ENCODE measurements around the gene SGO1.

SGO1 gene

DNA sequence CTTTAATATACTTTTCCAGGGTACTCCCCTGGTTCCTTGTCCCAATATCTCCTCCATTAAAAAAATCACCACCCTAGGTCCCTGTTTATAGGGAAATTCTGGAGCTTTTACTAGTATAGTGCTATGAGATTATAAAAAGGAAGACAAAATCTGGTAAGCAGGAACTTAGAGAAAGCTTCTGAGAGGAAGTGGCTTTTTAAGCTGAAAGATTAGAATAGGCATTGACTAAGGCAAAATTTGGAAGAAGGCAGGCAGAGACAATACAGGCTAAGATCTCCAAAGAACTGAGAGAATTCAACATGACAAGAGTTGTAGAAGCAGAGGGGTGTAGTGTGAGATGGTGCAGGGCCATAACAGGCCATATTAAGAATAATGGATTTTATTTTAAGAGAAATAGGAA lies 25.8 kb downstream of the SGO1 start:
- in situ Hi-C loops (cut with MboI; ENCODE audit: low sequenced_read_pairs), result no loop called here

GRCh38 chr3:20154928-20155327 lies 31.1 kb downstream of the SGO1 start:
- in situ Hi-C loops (cut with MboI; ENCODE audit: low sequenced_read_pairs), result no loop called here

GRCh38 chr3:20154078-20154477 lies 31.9 kb downstream of the SGO1 start:
- in situ Hi-C loops (cut with MboI; ENCODE audit: low sequenced_read_pairs), result no loop called here

DNA sequence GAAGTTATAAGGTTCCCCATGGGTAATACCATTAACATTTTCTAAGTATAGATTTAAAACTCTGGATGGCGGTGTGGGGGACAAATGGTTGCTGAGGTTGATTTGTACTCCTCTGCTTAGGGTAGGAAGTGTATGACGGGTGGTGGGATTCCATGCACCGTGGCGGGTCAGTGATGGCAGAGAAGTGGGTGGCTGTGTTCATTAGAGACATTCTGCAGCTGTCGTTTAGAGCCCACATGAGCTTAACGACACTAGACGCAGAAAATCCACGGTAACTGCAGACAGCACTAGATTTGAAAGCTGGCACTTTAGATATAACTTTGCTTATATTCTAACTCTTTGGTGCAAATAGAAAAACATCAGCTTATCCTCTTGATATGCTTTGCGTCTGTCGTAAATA lies 37.5 kb downstream of the SGO1 start:
- in situ Hi-C loops (cut with MboI; ENCODE audit: low sequenced_read_pairs), result no loop called here

- in situ Hi-C loops (cut with MboI; ENCODE audit: low sequenced_read_pairs), result no loop called here
Observed at GRCh38 chr3:20147361-20147760, 38.6 kb downstream of the SGO1 start.

DNA sequence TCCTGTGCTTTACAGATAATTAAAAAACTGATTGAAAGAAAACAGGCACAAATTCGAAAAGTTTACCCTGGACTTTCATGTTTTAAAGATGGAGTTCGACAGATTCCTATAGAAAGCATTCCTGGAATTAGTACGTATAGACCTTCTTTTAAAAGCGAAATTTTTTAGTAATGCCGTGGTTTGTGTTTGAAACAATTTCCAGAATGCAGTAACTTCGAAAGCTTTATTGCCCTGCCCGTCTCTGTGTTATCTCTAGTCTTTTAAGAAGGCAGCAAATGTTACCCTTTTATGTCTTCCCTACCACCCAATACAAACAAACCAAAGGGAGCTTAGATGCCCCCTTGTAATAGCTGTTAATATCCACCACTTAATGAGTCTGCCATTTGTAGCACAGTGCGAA lies 39.7 kb downstream of the SGO1 start:
- in situ Hi-C loops (cut with MboI; ENCODE audit: low sequenced_read_pairs), result no loop called here

GRCh38 chr3:20145874-20146273 lies 40.1 kb downstream of the SGO1 start:
- in situ Hi-C loops (cut with MboI; ENCODE audit: low sequenced_read_pairs), result no loop called here

DNA sequence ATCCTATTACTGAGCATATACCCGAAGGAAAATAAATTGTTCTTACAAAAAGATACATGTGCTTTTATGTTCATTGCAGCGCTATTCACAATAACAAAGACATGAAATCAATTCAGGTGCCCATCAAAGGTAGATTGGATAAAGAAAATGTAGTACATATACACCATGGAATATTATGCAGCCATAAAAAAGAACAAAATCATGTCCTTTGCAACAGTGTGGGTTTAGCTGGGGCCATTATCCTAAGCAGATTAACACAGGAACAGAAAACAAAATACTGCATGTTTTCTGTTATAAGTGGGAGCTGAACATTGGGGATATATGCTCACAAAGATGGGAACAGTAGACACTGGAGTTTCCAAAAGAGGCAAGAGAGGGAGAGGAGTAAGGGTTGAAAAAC lies 42.5 kb downstream of the SGO1 start:
- in situ Hi-C loops (cut with MboI; ENCODE audit: low sequenced_read_pairs), result no loop called here

DNA sequence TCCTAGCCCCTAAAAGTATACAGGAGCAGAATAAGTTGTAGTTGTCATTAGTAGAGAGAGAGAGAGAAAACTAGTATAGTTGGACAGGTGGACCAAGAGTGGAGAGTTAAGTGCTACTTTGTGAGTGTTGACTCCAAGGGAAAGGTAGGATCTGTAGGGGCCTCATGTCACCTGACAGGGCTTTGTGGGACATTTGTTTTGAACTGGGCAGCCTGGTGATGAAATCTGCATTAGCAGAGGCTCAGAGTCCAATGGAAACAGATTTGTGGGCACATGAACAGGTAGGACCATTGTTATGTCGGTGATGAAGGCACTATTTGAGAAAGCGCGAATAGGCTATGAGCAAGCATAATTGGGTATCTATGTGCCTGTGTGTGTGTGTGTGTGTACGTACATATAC lies 43.5 kb downstream of the SGO1 start:
- in situ Hi-C loops (cut with MboI; ENCODE audit: low sequenced_read_pairs), result no loop called here

GRCh38 chr3:20141851-20142250 lies 44.2 kb downstream of the SGO1 start:
- in situ Hi-C loops (cut with MboI; ENCODE audit: low sequenced_read_pairs), result no loop called here

DNA sequence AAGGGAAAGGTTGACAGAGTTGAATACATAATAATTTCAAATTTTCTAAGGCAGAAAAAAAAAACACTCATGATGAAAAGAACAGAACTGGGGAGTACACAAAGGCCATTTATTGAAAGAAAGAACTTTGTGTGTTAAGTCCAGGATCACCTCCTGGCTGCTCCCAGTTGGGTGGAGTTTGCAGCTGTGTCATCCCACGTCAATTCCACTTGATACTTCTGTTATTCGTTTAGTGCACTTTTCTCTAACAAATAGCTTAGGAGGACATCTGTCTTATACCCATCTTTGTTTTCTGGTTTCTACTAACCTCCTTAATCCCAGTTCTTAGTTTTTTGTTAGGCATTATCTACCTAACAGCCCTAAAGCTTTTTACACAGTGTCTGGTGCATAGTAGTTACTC lies 44.7 kb downstream of the SGO1 start:
- in situ Hi-C loops (cut with MboI; ENCODE audit: low sequenced_read_pairs), result no loop called here

DNA sequence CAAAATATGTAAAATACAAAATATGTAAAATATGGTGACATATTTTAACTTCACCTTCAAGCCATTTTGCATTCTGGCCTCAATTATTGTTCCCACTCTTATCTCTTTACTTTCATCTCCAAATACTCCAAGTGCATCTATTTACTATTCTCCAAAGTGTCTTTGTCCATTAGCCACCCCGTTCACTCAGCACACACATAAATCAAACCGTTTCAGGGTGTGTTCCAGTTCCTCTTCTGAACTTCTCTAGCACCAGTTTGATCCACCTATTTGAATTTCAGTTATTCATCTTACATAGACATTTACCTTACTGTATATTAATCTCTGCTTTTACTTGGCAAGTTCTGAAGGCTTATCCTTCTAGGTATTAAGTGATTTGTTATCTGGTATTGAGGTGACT lies 45.1 kb downstream of the SGO1 start:
- in situ Hi-C loops (cut with MboI; ENCODE audit: low sequenced_read_pairs), result no loop called here

DNA sequence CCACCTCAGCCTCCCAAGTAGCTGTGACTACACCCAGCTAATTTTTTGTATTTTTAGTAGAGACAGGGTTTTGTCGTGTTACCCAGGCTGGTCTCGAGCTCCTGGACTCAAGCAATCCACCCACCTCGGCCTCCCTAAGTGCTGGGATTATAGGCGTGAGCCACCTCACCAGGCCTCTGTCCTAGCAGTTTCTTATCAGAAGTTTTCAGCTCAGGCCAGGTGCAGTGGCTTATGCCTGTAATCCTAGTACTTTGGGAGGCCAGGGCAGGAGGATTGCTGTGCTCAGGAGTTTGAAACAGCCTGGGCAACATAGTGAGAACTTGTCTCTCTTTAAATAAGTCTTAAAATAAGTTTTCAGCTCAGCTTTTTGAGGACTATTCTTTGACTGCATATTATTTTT lies 48.4 kb downstream of the SGO1 start:
- in situ Hi-C loops (cut with MboI; ENCODE audit: low sequenced_read_pairs), result no loop called here

DNA sequence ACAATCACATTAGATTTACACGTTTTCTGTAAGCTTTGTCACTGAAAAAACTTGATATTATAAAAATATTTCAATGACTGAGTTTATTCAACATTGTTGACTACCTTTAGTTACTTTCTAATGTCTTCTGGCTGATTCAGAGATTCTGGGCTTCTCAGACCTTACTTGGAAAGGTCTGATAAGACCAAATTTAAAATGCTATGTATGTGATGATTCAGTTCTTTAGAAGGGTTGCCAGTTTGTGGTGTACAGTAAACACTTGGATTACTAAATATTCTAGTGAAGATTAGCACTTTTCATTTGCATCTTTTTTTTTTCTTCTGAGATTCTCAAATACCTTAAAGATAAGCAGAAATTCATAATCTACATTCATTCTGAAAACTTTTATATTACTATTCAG lies 49.8 kb downstream of the SGO1 start:
- in situ Hi-C loops (cut with MboI; ENCODE audit: low sequenced_read_pairs), result no loop called here

DNA sequence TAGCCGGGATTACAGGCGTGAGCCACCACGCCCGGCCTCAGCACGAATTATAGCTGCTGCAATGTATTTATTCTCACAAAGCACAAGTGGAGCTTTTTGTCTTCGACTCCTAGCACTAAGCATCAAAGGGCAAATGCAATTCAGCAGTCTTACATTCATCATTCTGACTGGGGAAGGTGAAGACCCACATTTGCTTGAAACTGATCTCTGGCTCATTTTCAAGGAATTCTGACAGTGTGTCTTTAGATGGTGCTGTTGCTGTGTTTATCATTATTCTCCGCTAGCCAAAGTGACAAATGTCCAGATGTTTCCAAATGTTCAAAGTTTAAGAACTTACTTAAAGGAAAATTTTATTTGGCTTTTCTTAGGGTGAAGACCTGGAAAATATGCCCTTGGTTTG lies 55.9 kb downstream of the SGO1 start:
- in situ Hi-C loops (cut with MboI; ENCODE audit: low sequenced_read_pairs), result no loop called here

DNA sequence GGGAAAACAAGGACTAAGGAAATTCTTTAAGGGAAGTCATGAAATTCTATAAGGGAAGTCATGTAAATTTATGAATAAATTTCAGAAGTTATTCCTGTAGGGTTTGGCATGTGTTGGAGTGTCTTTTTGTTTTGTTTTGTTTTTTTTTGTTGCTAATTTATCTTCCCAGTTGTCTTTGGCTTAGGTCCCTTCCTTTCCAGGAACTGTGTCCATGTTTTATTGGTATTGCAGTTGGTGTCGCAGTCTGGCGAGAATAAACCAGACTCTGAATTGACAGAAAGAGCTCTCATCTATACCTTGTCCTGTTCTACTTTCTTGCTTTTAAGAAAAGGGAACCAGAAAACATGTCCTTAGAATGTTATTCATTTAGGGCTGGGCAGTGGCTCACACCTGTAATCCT lies 57.6 kb downstream of the SGO1 start:
- in situ Hi-C loops (cut with MboI; ENCODE audit: low sequenced_read_pairs), result no loop called here

GRCh38 chr3:20125897-20126296 lies 60.1 kb downstream of the SGO1 start:
- in situ Hi-C loops (cut with MboI; ENCODE audit: low sequenced_read_pairs), result no loop called here

DNA sequence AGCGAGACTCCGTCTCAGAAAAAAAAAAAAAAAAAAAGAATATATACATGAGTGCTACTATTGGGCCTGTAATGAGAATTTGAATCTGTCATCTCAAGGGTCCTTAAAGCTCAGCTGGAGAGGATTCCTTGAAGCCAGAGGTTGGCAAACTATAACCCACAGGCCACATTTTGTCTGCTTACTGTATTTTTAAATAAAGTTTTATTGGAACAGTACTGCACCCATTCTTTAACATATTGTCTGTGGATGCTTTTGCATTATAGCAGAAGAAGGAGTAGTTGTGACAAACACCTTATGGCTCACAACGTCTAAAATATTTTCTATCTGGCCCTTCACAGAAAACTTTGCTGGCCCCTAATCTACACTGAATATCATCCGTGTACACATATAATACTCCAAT lies 60.7 kb downstream of the SGO1 start:
- in situ Hi-C loops (cut with MboI; ENCODE audit: low sequenced_read_pairs), result no loop called here

DNA sequence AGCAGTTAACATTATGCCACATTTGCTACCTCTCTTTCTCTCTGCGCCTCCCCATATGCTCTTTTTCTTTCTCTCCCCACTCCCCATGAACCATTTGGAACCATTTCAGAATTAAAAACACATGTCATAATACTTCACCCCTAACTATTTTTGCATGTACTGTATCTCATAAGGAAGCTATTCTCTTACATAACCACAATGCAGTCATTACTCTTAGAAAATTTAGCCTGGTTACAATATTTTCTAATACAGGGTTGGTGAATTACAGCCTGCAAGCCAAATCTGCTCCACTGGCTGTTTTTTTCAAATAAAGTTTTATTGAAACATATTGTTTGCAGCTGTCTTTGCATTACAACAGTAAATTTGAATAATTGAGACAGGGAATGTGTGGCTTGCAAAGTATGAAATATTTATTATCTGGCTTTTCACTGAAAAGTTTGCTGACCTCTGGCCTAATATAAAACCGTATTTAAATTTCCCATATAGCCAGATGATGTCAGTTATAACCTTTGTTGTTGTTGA lies 62.8 kb downstream of the SGO1 start:
- in situ Hi-C loops (cut with MboI; ENCODE audit: low sequenced_read_pairs), result no loop called here

DNA sequence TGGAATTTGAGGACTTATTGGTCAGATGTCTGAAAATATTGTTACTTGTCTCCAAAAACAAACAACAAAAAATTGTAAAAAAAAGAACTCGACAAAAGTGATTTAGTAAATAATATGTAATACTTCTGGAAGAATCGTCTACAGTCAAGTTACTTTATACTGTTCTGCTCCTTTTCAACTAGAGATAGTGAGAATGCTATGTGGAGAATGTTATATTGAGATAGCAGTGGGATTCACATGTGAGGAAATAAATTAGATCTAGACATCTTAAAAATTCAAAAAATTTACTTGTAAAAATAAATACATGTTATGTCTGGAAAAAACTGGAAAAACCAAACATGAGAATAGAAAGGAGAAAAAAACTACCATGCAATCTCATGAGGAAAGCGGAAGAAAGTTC lies 64.9 kb downstream of the SGO1 start:
- in situ Hi-C loops (cut with MboI; ENCODE audit: low sequenced_read_pairs), result no loop called here

Data from HL-60/S4 (cell line).